HEK293T (cell line): ENCODE results near the gene FGG.

Source experiments
- CTCF ChIA-PET: fragments of 350-600 bp; formaldehyde crosslinking; extraction: SDS; loops from one replicate; lab custom pipeline; 2021; ENCODE audit warnings: antibody characterized with exemption, inconsistent platforms; lab: Yijun Ruan, JAX
- POLR2A ChIA-PET: fragments of 350-600 bp; formaldehyde crosslinking; extraction: SDS; loops from one replicate; lab custom pipeline; 2020; ENCODE audit warnings: antibody characterized with exemption, inconsistent platforms; lab: Yijun Ruan, JAX
- DNase-seq: peaks from one replicate; pipeline ENCODE4 v3.0.0; 2012; ENCODE audit warnings: mixed read lengths; ENCODE audit errors: extremely low spot score
- ARNT ChIP-seq: fragments of 450-650 bp; IDR thresholded peaks from 2 replicates; pipeline ENCODE4 v1.6.1; 2017; ENCODE audit warnings: mild to moderate bottlenecking
- BHLHE40 ChIP-seq: fragments of 450-650 bp; IDR thresholded peaks from 2 replicates; pipeline ENCODE4 v1.6.1; 2016; ENCODE audit warnings: mild to moderate bottlenecking, moderate library complexity, borderline replicate concordance
- CTBP1 ChIP-seq: fragments of 450-650 bp; IDR thresholded peaks from 2 replicates; pipeline ENCODE4 v1.6.1; 2016; ENCODE audit warnings: borderline replicate concordance
- ELF4 ChIP-seq: fragments of 450-650 bp; IDR thresholded peaks from 2 replicates; pipeline ENCODE4 v1.6.1; 2017; ENCODE audit warnings: antibody characterized with exemption
- FOXA1 ChIP-seq: fragments of 450-650 bp; IDR thresholded peaks from 2 replicates; pipeline ENCODE4 v1.6.1; 2016; ENCODE audit warnings: mild to moderate bottlenecking
- FOXK2 ChIP-seq: fragments of 450-650 bp; IDR thresholded peaks from 2 replicates; pipeline ENCODE4 v1.6.1; 2016; ENCODE audit warnings: mild to moderate bottlenecking
- FOXM1 ChIP-seq: fragments of 450-650 bp; IDR thresholded peaks from 2 replicates; pipeline ENCODE4 v1.6.1; 2017; ENCODE audit warnings: mild to moderate bottlenecking, borderline replicate concordance
- HDGF ChIP-seq: fragments of 450-650 bp; IDR thresholded peaks from 2 replicates; pipeline ENCODE4 v1.6.1; 2017; ENCODE audit warnings: antibody characterized with exemption, borderline replicate concordance
- L3MBTL2 ChIP-seq: fragments of 450-650 bp; conservative IDR thresholded peaks from 2 replicates; pipeline ENCODE4 v1.6.1; 2016; ENCODE audit warnings: mild to moderate bottlenecking
- LEF1 ChIP-seq: fragments of 450-650 bp; IDR thresholded peaks from 2 replicates; pipeline ENCODE4 v1.6.1; 2017; ENCODE audit warnings: mild to moderate bottlenecking, borderline replicate concordance
- NFRKB ChIP-seq: fragments of 450-650 bp; IDR thresholded peaks from 2 replicates; pipeline ENCODE4 v1.6.1; 2016; ENCODE audit warnings: mild to moderate bottlenecking, moderate library complexity
- SP1 ChIP-seq: fragments of 450-650 bp; IDR thresholded peaks from 2 replicates; pipeline ENCODE4 v1.6.1; 2017
- SUZ12 ChIP-seq: fragments of 450-650 bp; IDR thresholded peaks from 2 replicates; pipeline ENCODE4 v1.6.1; 2016; ENCODE audit warnings: mild to moderate bottlenecking
- TARDBP ChIP-seq: fragments of 450-650 bp; IDR thresholded peaks from 2 replicates; pipeline ENCODE4 v1.6.1; 2016
- ZNF384 ChIP-seq: fragments of 450-650 bp; IDR thresholded peaks from 2 replicates; pipeline ENCODE4 v1.6.1; 2016
- TF ChIP-seq, protein P1 (sequence below): fragments of 450-650 bp; IDR thresholded peaks from 2 replicates; pipeline ENCODE4 v1.6.1; 2016

Gene FGG

GRCh38 chr4:154584259-154584658 is 28.2 kb downstream of the FGG start:
- ChIA-PET POLR2A (interaction anchor here (1.9 kb wide), 1 partner anchor 34 kb away, joined by 7 read pairs; the partner anchor contains the start of gene PLRG1), CTCF (interaction anchor here (0.6 kb wide), 1 partner anchor 10 kb away, joined by 3 read pairs; no protein-coding TSS in a partner anchor)
- DNase-seq = no peak
- TF ChIP-seq ARNT (no peak), FOXA1 (no peak), CTBP1 (no peak), SP1 (no peak)

DNA sequence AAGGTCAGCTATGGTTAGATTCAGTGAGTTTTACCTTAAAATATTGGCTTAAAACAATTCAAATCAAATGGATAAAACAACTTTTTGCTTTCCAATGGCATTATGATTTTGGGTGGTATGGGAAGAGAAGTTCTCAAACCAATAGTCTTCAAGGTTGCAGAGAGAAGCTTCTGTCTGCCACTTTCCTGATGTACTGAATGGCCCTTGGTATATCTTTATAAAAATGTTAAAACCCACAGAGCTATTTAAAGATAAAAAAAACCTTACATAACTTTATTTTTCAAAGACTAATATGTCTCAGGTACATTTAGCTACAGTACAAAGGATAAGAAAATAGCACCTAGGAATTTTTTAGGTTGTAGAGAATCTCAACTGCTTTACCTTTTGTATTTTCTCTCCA is 28.8 kb downstream of the FGG start:
- DNase-seq = no peak
- POLR2A ChIA-PET = no interaction called here

GRCh38 chr4:154583230-154583629 is 29.2 kb downstream of the FGG start:
- ChIA-PET CTCF (no interaction called here), POLR2A (no interaction called here)
- no peak for DNase-seq
- TF ChIP-seq FOXM1 = no peak

More for the DNA sequence above, 28.8 kb downstream of the FGG start:
- CTCF ChIA-PET = interaction anchor here (0.6 kb wide), 1 partner anchor 11 kb away, joined by 3 read pairs; no protein-coding TSS in a partner anchor
- TF ChIP-seq FOXK2 (no peak), CTBP1 (no peak), LEF1 (no peak), SP1 (no peak), FOXM1 (no peak), HDGF (no peak), NFRKB (no peak), ELF4 (no peak), BHLHE40 (no peak), TARDBP (no peak), ARNT (no peak), FOXA1 (no peak)

DNA sequence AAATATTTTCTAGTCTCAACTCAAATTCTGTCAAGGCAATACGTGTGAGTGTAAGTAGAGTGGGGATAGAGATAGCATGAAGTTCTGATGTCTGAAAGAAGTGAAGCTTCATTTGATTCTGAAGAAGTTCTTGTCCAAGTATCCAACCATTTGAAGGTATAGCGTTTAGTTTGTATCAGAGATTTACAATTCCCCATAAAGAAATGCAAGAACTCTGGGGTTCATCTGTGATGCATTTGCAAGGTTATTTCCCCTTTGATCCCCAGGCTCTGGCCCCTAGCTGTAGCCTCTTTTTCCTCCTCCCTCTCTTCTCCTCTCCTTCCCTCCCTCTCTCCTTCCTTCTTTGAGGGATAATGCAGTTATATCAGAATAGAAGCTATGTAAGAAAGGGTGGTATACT is 29.7 kb downstream of the FGG start:
- DNase-seq = no peak
- ChIA-PET CTCF (no interaction called here), POLR2A (no interaction called here)
- TF ChIP-seq SP1 (no peak), FOXM1 (no peak), TARDBP (no peak), HDGF (no peak), CTBP1 (no peak), FOXA1 (no peak), BHLHE40 (no peak), ZNF384 (no peak)
- TF ChIP-seq, protein P1, sequence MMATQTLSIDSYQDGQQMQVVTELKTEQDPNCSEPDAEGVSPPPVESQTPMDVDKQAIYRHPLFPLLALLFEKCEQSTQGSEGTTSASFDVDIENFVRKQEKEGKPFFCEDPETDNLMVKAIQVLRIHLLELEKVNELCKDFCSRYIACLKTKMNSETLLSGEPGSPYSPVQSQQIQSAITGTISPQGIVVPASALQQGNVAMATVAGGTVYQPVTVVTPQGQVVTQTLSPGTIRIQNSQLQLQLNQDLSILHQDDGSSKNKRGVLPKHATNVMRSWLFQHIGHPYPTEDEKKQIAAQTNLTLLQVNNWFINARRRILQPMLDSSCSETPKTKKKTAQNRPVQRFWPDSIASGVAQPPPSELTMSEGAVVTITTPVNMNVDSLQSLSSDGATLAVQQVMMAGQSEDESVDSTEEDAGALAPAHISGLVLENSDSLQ = no peak

DNA sequence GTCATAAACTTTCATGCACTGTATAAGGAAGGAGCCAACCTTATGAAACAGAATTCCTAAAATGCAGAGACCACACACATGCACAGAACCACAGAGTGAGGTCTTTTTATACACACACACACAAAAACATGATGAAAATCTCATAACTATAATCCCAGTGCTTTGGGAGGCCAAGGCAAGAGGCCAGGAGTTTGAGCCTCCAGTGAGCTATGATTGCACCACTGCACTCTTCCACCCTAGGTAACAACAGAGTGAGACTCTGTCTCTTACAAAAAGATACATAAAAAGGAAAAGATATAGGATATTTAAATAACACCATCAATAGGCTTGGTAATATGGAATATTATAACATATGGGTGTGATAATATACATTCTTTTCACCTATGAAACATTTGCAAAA is 32.5 kb downstream of the FGG start:
- no peak for DNase-seq
- CTCF ChIA-PET = no interaction called here
- POLR2A ChIA-PET = no interaction called here
- TF ChIP-seq, protein P1 = no peak
- TF ChIP-seq CTBP1 (no peak), SP1 (no peak), HDGF (no peak), SUZ12 (no peak), BHLHE40 (no peak), LEF1 (no peak), L3MBTL2 (no peak), TARDBP (no peak), ZNF384 (no peak), NFRKB (no peak), ELF4 (no peak), FOXM1 (no peak), FOXK2 (no peak)

DNA sequence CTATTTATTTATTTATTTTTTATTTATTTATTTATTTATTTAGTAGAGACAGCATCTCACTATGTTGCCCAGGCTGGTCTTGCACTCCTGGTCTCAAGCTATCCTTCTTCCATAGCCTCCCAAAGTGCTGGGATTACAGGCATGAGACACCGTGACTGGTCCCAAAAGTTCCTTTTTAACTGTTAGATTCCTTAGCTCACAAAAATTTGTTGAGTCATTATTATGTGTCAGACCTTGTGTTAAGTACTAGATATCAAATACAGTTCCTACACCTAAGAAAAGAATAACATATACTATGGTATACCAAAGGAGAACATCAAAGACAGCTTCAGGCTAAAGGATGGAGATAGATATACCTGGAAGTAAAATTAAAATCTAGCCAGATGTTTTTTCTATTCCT is 33.5 kb downstream of the FGG start:
- ChIA-PET POLR2A (no interaction called here), CTCF (no interaction called here)
- TF ChIP-seq TARDBP = no peak
- no peak for TF ChIP-seq L3MBTL2
- no peak for TF ChIP-seq SUZ12
- TF ChIP-seq NFRKB = no peak
- no peak for TF ChIP-seq ZNF384
- TF ChIP-seq FOXK2 = no peak
- no peak for TF ChIP-seq ARNT
- TF ChIP-seq, protein P1 = no peak
- no peak for TF ChIP-seq LEF1
- no peak for DNase-seq

- POLR2A ChIA-PET = interaction anchor here (0.7 kb wide), 1 partner anchor 27 kb away, joined by 3 read pairs; the partner anchor contains the start of gene PLRG1
- DNase-seq = no peak
- CTCF ChIA-PET = interaction anchor here (0.8 kb wide), 1 partner anchor 41 kb away, joined by 3 read pairs; no protein-coding TSS in a partner anchor
- TF ChIP-seq FOXM1 (no peak), SP1 (no peak)
Measured at GRCh38 chr4:154577324-154577723, 35.1 kb downstream of the FGG start.

DNA sequence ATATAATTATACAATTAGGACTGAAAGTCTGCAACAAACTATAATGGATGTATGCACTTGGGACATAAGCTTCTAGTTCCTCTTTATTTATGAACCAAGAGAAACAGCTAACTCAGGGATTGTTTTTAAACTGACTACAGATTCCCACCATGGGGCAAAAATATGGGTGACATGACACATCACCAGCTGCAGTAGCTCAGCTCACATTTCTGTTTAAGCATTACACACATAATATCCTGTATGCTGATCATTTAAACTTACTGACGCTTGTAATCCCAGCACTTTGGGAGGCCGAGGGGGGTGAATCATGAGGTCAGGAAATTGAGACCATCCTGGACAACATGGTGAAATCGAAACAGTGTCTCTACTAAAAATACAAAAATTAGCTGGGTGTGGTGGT is 38.1 kb downstream of the FGG start:
- TF ChIP-seq HDGF = no peak
- TF ChIP-seq NFRKB = no peak
- no peak for TF ChIP-seq FOXM1
- TF ChIP-seq TARDBP = no peak
- TF ChIP-seq LEF1 = no peak
- TF ChIP-seq SP1 = no peak
- TF ChIP-seq ZNF384 = no peak
- no peak for TF ChIP-seq ELF4
- TF ChIP-seq, protein P1 = no peak
- no peak for TF ChIP-seq FOXA1
- no peak for TF ChIP-seq SUZ12
- no peak for TF ChIP-seq ARNT
- TF ChIP-seq L3MBTL2 = no peak
- ChIA-PET POLR2A (no interaction called here), CTCF (interaction anchor here (1.1 kb wide), 1 partner anchor 15 kb away, joined by 4 read pairs; no protein-coding TSS in a partner anchor)
- DNase-seq = no peak
